ENCODE measurements around the gene EML5. TPM values are rescaled to one million over a fixed set of nuclear protein-coding genes. Genes with fewer than 3 reads are reported as not detected.
A peak's percentile ranks its signal among the peaks of the same experiment; 100 is the strongest.
"Not testable (repeated sequence)": the region's sequence is repeated elsewhere in the genome, so short reads cannot be mapped to it uniquely, and the experiment has no call there.

EML5 gene
- total and polyA plus RNA-seq, 9 donors = 5.7 to 86.5 (median 29.5) TPM

DNA sequence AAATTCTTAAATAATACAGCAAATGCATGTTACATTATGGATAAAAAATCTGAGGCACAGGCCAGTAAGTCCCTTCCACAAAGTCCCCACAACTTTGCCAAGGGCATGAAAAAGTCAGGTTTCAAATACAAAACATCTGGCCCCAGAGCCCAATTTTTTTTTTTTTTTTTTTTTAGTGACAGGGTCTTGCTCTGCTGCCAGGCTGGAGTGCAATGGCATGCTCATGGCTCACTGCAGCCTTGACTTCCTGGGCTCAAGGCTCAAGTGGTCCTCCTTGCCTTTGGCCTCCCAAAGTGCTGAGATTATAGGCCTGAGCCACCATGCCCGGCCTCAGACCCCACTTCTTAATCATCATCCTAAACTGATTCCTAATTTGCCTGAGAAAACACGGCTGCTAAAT, 28.6 kb upstream of the EML5 start:
- Histone ChIP-seq H3K27ac (peak overlapping the region in 1 of 2 donors; percentile 45), H3K27me3 (no peaks in the 10 kb centered on the region), H3K9me3 (no peaks in the 10 kb centered on the region), H3K4me1 (ENCODE audit: insufficient read depth) (peaks cover 15% of the 10 kb centered on the region), H3K4me3 (no peak overlapping the region), H3K36me3 (no peaks in the 10 kb centered on the region)
- TF ChIP-seq POLR2A (IDR thresholded peaks at IDR 0.05) (no peak), EP300 (IDR thresholded peaks at IDR 0.05) (no peak)
- TF ChIP-seq, protein P1, sequence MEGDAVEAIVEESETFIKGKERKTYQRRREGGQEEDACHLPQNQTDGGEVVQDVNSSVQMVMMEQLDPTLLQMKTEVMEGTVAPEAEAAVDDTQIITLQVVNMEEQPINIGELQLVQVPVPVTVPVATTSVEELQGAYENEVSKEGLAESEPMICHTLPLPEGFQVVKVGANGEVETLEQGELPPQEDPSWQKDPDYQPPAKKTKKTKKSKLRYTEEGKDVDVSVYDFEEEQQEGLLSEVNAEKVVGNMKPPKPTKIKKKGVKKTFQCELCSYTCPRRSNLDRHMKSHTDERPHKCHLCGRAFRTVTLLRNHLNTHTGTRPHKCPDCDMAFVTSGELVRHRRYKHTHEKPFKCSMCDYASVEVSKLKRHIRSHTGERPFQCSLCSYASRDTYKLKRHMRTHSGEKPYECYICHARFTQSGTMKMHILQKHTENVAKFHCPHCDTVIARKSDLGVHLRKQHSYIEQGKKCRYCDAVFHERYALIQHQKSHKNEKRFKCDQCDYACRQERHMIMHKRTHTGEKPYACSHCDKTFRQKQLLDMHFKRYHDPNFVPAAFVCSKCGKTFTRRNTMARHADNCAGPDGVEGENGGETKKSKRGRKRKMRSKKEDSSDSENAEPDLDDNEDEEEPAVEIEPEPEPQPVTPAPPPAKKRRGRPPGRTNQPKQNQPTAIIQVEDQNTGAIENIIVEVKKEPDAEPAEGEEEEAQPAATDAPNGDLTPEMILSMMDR (IDR thresholded peaks at IDR 0.05) = no peak
- intact Hi-C loops (cut with DNase I) = no loop called here
- WGBS, 3 donors = 49 to 72% (median 51%) methylated on average over 2 of the region's 2 CpGs
- no peak for DNase-seq

- WGBS, 3 donors = 4 to 12% (median 10%) methylated on average over 3 of the region's 3 CpGs
- not testable (repeated sequence) for H3K9me3 ChIP-seq, DNase-seq
Observed at GRCh38 chr14:88819674-88820073, 26.9 kb upstream of the EML5 start.

DNA sequence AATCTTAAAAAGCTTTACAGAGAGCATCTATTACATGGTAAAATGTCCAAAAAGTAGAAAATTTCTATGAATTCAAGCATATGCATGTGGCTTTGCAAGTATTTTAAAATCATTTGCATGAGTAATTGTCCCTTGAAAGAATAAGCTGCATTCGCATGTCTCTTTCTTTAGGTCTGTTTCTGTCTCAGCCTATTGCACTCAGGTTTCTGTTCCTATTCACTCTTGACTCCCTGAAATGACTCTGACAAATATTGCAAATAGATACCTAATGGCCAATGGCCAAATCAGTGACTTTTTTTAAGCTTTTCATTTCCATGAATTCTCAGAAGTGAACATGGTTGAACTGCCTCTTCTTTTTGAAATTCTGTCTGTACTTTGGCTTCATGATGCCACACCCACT, 25.3 kb upstream of the EML5 start:
- WGBS, 3 donors = 92 to 100% (median 93%) methylated on average over 1 of the region's 1 CpG
- H3K9me3 ChIP-seq = no peaks in the 10 kb centered on the region

More at GRCh38 chr14:88819674-88820073, 26.9 kb upstream of the EML5 start:
- peak overlapping the region in 1 of 2 donors; percentile 58 for H3K27ac ChIP-seq
- peaks cover 13% of the 10 kb centered on the region for H3K4me1 ChIP-seq (ENCODE audit: insufficient read depth)
- H3K36me3 ChIP-seq; H3K4me3 ChIP-seq; H3K27me3 ChIP-seq; intact Hi-C loops (cut with DNase I): not testable (repeated sequence)

GRCh38 chr14:88815980-88816379, 23.2 kb upstream of the EML5 start:
- Histone ChIP-seq H3K27me3 (no peaks in the 10 kb centered on the region), H3K36me3 (no peaks in the 10 kb centered on the region), H3K4me1 (ENCODE audit: insufficient read depth) (peaks cover 10% of the 10 kb centered on the region), H3K4me3 (no peak overlapping the region), H3K27ac (no peak overlapping the region), H3K9me3 (no peaks in the 10 kb centered on the region)
- DNase-seq = no peak
- intact Hi-C loops (cut with DNase I) = no loop called here
- TF ChIP-seq EP300 (IDR thresholded peaks at IDR 0.05) = no peak
- no peak for TF ChIP-seq POLR2A (IDR thresholded peaks at IDR 0.05)
- TF ChIP-seq, protein P1 (IDR thresholded peaks at IDR 0.05) = no peak
- 94 to 99% (median 98%) methylated on average over 4 of the region's 4 CpGs for WGBS, 3 donors

More for the DNA sequence above, 25.3 kb upstream of the EML5 start:
- TF ChIP-seq POLR2A (IDR thresholded peaks at IDR 0.05) (no peak), EP300 (IDR thresholded peaks at IDR 0.05) (no peak)
- TF ChIP-seq, protein P1 (IDR thresholded peaks at IDR 0.05) = no peak
- H3K27me3 ChIP-seq = no peaks in the 10 kb centered on the region
- no peak overlapping the region for H3K4me3 ChIP-seq
- H3K27ac ChIP-seq = peak overlapping the region in 1 of 2 donors; percentile 58
- no peak for DNase-seq
- peaks cover 13% of the 10 kb centered on the region for H3K4me1 ChIP-seq (ENCODE audit: insufficient read depth)
- intact Hi-C loops (cut with DNase I) = no loop called here
- no peaks in the 10 kb centered on the region for H3K36me3 ChIP-seq

GRCh38 chr14:88808359-88808758, 15.6 kb upstream of the EML5 start:
- DNase-seq = no peak
- Histone ChIP-seq H3K27ac (no peak overlapping the region), H3K4me1 (ENCODE audit: insufficient read depth) (no peaks in the 10 kb centered on the region), H3K4me3 (no peak overlapping the region), H3K9me3 (no peaks in the 10 kb centered on the region), H3K27me3 (no peaks in the 10 kb centered on the region), H3K36me3 (no peaks in the 10 kb centered on the region)
- intact Hi-C loops (cut with DNase I) = no loop called here
- TF ChIP-seq, protein P1 (IDR thresholded peaks at IDR 0.05) = no peak
- TF ChIP-seq EP300 (IDR thresholded peaks at IDR 0.05) = no peak
- no peak for TF ChIP-seq POLR2A (IDR thresholded peaks at IDR 0.05)
